HG03571 (cell line): ENCODE results near the gene IL19.

Experiments used
- ATAC-seq: cut with Tn5 transposase; IDR thresholded peaks from one replicate; pipeline ENCODE4 v1.9.1; 2021; ENCODE audit not compliant: unreplicated experiment

Gene IL19

DNA sequence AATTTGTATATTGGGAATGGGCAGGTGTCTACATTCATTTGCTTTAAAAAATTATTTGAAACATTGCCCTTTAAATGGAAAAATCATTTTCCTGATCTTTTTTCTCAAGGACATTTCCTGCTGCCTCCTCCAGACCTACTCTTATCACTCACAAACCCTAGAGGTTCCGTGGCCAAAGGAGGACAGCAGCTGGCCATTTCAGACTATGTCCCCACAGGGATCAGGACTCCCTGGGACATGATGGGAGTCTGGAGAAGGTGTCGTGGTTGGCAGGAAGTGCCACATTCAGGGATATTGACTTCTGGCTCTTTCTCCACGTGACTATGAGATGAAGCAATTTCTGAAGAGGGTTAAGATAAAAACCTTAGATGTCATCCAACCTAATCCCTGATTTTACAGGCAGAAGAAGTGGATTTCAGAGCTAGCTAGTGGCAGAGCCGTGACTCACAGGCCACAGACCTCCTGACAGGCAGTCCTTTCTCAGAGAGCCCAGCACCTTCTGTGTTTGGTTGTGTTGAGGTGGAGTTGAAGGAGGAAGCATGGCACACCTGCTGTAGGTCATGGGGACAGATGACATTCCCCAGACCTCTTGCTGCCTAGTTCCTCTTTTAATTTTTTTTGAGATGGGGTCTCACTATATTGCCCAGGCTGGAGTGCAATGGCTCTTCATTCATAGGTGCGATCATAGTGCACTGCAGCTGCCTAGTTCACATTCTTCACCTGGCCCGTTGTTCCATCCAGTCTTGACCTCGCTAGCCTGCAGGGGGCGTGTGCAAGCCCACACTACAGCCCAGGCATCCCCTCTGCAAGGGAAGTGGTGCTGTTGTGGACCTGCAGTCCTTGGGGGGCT lies 27.2 kb downstream of the IL19 start:
- no peak for ATAC-seq

DNA sequence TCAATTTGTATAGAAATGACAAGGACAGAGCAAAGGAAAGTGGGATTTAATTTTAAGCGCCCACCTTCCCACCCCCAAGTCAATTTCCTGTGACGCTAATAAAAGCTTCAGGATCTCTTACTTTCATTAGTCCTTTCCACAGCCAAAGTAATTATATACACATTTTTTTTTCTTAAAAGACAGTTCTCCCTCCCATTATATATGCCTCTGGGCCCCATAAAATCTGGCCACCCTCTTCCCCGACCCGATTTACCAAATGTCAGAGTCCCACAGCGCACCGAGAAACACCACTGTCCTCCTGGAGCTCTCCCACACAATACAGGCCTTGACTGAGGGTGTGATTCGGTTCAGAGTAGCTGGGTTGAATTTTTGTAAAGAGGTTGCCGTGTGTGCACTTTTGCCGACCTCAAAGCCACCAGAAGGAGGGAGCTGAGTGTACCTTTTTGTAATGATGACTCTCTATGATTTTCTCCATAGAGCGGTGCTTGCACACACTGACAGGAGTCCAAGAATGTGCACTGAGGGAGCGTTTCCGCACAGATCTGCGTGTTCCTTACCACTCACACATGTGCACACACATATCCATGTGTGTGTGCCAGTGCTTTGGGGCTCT lies 27.9 kb downstream of the IL19 start:
- ATAC-seq, result no peak

DNA sequence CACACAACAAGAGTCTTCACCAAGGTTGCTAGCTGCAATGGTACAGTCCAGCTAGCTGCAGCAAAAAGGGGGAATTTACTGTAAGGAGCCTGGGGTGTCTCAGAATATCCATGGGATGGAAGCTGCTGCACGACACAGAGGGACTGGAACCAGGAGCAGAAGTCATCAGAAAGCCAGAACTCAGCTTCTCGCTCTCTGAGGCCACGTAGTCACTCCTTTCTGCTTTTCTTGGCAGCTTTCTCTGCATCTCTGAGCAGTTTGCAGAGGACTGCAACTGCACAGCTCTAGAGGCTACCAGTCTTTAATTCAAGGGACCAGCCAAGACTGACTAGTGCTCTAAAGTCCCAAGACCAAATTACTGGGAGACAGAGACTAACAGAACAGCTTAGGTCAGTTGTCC lies 28.7 kb downstream of the IL19 start:
- no peak for ATAC-seq

DNA sequence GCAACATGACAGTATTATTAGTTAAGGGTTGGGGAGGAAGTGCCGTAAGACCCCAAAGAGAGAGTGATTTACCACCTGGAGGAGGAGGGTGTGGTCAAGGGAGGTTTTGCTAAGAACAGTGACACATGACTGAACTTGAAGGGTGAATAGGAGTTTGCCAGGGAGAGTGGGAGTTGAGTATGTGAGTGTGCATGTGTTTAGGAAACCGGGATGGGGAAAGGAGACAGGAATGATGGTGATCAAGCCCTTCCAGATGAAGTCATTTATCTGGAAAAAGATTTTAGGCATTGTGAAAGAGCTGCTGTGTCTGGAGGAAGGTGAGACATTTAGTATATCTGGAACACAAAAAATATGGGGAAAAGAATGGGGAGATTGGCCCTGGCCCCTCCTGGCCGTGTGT lies 29.8 kb downstream of the IL19 start:
- ATAC-seq, result no peak

DNA sequence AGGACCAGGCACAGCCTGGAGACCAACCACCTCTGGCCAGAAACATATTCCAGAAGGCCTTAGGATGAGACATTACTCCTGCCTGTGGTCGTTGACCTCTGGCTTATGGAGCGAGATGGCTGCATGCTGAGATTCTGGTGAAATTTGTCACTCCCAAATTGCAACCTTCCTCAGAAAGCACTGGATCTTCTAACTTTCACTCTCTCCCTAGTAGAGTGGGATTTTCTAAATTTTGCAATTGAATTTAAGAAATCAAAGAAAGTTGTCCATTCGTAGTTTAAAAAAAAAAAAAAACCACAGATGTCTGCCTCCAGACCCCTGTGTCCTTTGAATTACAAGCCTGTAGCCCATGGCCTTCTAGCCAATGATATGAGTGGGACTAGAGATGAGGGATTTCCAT lies 30.3 kb downstream of the IL19 start:
- no peak for ATAC-seq

DNA sequence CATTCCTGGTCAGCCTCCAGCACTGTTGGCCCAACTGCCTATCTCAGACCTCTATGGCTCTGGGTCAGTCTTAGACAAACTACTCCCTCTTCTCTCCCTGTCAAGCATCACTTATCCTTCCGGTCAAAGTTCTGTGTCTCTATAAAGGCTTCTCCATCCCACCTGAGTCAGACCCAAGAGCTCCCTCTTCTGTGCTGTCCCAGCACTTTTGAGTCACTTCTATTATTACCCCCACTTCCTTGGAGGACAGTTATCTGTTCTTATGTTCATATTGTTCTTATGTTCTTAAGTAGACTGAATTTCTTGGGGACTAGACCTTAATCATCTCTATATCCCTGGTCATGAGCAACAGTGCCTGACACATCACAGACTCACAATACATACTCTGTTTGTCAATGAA lies 30.9 kb downstream of the IL19 start:
- no peak for ATAC-seq

DNA sequence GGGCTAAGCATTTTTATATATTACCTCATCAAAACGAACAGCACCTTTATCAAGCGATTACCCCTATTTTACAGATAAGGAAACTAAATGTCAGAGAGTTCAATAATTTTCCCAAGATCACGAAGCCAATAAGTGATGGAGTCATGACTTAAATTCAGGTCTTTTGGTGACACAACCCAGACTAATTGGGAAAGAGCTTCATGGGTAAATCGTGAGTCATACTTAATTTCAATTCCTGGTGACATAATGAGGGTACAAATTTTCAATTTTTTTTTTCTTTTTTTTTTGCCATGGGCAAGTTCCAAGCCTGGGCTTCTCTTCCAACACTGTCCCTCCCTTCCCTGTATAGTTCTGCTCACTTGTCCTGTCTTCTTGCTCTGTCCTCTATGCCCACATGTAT lies 31.8 kb downstream of the IL19 start:
- ATAC-seq, result no peak

DNA sequence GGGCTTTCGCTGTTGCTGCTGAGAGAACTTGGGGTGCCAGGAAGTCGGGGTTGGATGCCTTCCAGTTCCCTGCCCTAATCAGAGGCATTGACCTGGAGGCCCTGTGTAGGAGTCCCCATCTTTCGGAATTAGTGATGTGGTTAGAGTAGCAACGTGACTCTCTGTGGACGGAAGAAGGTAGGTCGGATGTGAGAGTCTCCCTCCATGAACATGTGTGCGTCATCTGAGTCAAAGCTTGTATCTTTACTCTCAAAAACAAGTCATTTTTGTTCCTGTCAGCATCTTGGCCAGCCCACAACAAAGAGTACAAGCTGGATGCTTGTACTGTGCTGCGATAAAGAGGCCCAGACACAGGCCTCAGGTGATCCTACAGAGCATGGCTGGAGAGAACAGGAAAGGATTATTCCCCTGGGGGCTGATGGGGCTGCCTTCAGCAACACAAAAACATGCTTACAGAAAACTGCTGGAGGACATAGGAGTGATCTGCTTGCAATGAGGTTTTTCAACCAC lies 32.7 kb downstream of the IL19 start:
- peak; percentile 96 for ATAC-seq

DNA sequence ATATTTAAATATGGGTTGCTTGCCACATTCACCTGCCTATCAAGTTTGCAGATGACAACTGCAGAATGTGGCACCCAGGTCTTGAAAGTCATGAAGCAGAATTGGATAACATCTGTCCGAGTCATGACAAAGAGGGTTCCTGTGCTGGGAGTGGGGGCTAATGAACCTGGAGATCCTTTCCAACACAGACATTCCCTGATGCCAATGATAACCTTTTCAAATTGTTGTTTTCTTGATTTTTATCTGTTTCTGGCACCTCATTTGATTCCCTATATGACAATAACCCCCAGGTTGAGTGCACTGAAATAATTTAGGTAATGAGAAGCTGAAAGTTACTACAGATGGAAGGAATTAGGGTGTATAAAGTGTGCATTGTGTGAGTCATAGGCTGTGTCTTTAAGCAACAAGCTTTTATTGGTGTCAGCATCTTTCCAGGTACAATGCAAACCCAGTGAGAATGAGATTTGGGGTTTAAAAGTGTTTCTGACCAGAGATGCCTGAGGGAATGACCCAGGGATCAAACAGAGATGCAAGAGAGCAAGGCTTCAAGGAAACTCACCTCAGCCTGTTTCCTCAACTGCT lies 33.7 kb downstream of the IL19 start:
- ATAC-seq, result no peak

DNA sequence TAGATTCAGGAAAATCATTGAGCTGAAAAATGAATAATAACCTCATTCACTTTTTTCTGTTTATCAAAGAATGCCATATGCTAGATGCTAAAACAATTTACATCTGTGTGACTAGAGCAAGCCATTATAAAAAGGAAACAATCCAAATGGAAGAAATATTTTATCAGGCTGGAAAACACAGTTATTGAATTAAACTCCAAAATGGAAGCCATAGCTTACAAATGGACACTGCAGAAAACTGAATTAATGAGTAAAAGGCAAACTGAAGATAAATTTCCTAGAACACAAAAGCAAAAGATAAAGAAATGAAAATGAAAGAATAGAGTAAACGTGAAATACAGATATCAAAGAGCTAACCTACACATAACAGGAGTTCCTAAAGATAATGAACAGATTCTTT lies 34.8 kb downstream of the IL19 start:
- no peak for ATAC-seq

DNA sequence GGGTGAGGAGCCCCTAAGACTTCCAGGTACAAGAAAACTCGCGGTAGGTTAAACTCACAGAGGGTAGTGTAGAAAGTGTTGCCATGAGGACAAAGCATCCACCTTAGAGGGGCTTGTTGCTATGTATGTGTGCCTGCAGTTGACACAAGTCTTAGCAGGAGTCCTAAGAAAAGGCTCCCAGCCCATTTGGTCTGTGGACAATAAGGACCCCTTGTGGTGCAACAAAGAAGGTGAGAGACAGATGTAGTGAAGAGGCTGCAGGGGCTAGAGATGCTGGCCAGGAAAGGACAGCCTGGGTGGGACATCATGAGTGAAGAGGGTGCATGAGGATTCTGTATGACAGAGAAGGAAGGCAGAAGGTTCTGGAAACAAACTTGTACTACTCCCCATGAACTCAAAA lies 38.0 kb downstream of the IL19 start:
- ATAC-seq, result no peak

DNA sequence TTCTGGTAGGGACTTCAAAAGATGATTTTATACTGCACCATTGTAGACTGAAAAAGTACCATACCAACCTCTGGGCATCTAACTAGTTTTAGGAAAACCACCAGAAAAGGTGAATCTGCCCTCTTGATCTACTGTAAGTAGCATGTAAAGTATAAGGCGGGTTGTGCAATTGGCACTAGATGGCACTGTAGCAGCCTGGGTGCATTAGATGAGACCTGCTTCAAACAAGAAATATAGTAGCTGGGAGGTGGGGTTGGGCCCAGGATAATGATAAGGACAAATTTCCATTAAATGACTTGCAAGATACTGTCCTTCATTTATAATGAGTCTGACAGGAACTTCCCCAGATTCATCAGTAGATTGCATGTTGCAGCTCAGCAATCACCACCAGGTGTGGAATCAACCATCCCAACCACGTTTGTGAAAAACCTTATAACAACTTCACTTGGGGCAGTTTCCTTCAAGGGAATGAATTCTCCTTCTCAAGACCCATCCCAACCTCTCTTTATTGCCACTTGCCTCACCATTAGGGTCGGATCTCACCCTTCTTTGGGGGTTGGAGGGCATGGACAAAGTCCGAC lies 39.0 kb downstream of the IL19 start:
- ATAC-seq, result no peak

DNA sequence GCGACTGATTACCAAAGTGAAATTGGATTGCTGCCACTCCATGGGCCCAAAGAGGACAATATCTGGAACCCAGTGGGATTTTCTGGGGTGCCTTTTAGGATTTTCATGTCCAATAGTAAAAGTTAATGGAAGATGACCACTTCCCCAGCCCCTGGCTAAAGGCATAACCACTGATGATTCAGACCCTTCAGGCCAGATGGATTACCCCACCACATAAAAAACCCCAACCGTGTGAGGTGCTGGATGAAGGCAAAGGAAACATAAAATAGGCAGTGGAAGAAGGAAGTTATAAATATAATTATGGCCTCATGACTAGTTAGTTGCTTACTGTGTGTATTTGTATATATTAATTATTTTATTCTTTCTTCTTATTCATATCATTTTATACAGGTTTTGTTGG lies 41.9 kb downstream of the IL19 start:
- ATAC-seq, result no peak

DNA sequence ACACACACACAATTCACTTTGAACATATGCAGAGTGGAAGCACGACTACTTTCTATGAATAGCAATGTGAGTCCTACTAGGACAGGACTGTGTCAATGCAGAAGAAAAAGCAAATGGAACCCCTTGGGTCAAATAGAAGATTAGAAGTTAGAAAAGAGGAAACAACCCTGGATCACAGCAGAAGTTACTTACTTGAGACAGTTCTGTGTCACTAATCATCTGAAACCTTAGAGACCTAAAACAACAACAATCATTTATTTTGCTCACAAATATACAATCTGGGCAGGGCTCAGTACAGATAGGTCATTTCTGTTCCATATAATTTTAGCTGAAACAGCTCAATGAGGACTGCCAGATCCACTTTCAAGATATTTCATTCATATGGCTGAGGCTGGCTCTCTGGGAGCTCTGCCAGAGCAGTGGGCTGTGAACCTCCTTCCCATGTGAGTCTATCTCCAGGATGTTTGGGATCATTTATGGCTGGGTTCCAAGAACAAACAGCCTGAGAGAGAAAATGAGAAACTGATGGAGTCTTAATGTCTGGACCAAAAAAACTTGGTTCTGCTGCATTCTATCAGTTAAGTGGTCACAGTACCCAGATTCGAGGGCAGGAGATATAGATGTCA lies 44.3 kb downstream of the IL19 start:
- ATAC-seq, result no peak

DNA sequence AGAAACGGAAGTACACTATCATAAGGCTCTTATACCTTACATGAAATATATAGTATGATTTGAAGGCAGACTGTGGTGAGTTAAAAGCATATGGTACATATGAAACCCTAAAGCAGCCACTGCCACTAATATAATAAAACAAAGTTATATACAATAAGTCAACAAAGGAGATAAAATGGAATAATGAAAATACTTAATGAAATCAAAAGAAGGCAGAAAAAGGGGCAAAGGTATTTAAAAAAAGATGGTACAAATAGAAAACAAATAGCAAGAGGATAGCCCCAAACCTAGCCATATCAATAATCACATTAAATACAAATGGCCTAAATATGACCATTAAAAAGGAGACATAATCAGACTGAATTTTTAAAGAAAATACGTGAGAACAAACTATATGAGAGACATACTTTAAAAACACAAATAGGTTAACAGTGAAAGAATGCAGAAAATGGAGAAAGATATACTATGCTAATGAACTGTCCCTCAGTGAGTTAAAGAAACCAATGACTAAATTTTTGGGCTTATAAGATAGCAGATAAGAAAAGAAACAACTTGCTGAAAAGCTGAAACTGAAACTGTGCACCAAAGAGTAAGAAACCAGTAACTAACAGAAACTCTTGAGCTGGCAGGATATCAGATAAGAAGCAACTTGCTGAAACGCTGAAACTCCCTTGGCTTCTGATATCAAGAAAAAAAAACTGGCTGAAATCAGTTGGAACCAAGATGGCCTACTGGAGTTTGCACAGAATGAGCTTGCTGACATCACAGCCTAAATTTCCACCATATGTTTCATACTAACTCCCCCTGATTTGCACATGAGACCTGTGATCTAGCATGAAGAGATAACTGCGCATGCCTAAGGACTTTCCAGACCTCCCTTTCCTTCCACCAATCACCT lies 46.1 kb downstream of the IL19 start:
- ATAC-seq, result no peak

DNA sequence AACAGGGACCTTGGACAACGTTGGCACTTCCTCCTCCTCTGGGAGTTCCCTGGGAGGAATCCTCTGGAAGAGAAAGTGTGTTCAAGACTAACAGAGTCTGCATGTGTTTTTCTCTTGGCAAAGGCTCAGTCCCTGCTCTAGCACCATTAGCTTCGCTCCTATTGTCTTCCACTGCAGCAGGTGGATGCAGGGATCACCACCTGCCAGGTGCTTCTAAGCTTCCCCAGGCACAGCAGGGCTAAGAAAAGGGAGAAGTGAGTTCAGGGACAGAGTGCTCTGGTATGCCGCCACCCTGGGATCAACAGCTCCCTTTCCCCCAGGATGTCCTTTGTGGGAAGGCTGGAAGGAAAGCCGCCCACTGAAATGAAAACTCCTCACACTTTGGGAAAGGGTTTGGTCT lies 50.9 kb downstream of the IL19 start:
- no peak for ATAC-seq

DNA sequence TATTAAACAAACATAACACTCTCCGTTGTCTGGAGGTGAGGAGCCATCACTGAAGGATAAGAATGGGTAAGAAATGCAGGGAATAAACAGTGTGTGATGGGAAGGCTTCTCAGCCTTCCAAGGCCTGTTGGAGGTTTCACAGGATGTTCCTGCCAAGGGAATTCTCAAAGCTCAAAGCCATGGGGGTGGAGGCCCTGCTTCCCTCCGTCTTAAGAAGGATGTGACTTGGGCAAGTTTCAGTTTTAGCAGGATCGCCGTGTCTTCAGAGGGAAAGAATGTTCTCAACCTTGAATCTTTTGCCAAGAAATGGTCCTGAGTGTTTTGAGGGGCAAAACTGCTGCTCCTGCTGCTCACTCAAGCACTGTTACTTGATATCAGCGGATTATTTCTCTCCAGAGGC lies 53.2 kb downstream of the IL19 start:
- ATAC-seq, result no peak

DNA sequence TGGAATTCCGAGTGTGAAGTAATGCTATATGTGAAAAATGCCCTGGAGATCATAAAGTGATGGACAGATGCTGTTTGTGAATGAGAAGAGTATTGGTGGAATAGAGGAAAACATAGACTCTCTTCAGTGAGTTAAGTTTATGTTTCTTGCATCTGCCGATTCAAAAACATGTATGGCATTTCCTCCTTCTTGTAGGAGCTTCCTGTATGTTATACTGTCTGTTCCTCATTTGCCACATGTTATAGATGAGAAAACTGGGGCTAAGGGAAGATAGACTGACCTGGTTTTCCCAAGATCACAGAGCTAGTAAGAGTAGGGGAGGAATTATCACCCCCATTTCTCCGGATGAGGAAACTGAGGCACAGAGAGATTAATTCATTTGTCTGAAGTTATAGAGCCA lies 53.8 kb downstream of the IL19 start:
- ATAC-seq, result no peak

DNA sequence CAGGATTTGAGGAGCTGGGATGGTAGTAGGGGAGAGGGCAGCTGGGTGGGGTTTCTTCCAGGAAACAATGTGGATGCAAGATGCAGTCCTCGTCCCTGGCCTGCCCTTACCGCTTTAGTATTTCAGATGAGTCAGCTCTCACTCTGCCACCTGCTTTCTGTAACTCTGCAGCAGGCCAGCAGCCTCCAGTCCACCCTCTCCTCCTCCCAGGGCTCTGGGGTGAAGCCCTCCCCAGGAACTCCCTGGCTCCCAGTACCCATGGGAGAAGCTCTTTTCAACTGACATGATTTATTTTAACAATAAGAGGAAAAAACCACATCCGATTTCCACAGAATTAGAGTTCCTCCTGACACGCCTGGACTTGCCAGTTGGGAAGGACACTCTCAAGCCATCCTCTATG lies 55.8 kb downstream of the IL19 start:
- no peak for ATAC-seq

DNA sequence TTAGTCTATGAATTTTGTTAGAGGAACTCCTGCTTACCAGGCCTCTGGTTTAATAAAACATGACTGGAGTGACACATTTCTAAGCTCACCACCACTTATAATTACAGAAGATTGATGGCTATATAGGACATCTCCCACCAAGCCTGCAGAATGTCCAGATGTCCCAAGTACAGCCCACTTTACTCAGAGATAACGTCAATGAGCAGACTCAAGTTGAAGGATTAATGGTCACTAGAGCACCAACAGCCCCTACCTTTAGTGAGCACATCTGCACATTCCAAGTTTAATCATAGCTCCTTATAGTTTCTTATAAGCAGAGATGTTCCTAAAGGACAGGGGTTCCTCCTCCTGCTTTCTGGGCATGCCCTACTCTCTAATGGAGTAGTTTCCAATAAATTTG lies 57.5 kb downstream of the IL19 start:
- no peak for ATAC-seq
